ENCODE results near the gene CNST. TPM values are rescaled to one million over a fixed set of nuclear protein-coding genes. Genes with fewer than 3 reads are reported as not detected.
"Not testable (repeated sequence)": the region's sequence is repeated elsewhere in the genome, so short reads cannot be mapped to it uniquely, and the experiment has no call there.

CNST gene
- total RNA-seq, 3 donors from 2014 or later (not counting 1 experiment from before 2014, with no cell fraction given), result 48.2 to 56.1 (median 49.7) TPM

- H3K27ac Mint-ChIP-seq, result peak overlapping the region in 1 of 2 donors; percentile 29
- intact Hi-C loops (cut with micrococcal nuclease), result no loop called here
- Histone ChIP-seq H3K27me3 (ENCODE audit: control insufficient read depth, insufficient read depth, low read length) (no peaks in the 10 kb centered on the region), H3K4me1 (ENCODE audit: control insufficient read depth, insufficient read depth, low read length) (no peaks in the 10 kb centered on the region), H3K9me3 (ENCODE audit: control insufficient read depth, insufficient read depth, low read length) (peaks cover 6% of the 10 kb centered on the region), H3K36me3 (ENCODE audit: control insufficient read depth, insufficient read depth, low read length) (peaks cover 27% of the 10 kb centered on the region), H3K4me3 (ENCODE audit: low read length) (no peak overlapping the region), H3K27ac (ENCODE audit: low read length) (no peak overlapping the region)
- no peaks in the 10 kb centered on the region for H3K27me3 Mint-ChIP-seq (ENCODE audit: low read depth in 2 of 2)
- no peak for ATAC-seq
- H3K9me3 Mint-ChIP-seq, result peaks cover 0 to 6% of the 10 kb centered on the region in 2 donors
- TF ChIP-seq, protein P1, sequence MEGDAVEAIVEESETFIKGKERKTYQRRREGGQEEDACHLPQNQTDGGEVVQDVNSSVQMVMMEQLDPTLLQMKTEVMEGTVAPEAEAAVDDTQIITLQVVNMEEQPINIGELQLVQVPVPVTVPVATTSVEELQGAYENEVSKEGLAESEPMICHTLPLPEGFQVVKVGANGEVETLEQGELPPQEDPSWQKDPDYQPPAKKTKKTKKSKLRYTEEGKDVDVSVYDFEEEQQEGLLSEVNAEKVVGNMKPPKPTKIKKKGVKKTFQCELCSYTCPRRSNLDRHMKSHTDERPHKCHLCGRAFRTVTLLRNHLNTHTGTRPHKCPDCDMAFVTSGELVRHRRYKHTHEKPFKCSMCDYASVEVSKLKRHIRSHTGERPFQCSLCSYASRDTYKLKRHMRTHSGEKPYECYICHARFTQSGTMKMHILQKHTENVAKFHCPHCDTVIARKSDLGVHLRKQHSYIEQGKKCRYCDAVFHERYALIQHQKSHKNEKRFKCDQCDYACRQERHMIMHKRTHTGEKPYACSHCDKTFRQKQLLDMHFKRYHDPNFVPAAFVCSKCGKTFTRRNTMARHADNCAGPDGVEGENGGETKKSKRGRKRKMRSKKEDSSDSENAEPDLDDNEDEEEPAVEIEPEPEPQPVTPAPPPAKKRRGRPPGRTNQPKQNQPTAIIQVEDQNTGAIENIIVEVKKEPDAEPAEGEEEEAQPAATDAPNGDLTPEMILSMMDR (IDR thresholded peaks at IDR 0.05), result no peak
- no peak for DNase-seq
- H3K4me1 Mint-ChIP-seq, result peaks cover 16 to 33% of the 10 kb centered on the region in 2 donors
- no peak overlapping the region for H3K4me3 Mint-ChIP-seq
- peaks cover 7% of the 10 kb centered on the region for H3K36me3 Mint-ChIP-seq
- 71% methylated on average over 1 of the region's 2 CpGs for WGBS (ENCODE audit: insufficient coverage)
Observed at GRCh38 chr1:246588159-246588721, 22.0 kb downstream of the CNST start.

- H3K4me3 ChIP-seq (ENCODE audit: low read length); DNase-seq; H3K27me3 Mint-ChIP-seq (ENCODE audit: low read depth in 2 of 2); H3K9me3 ChIP-seq (ENCODE audit: control insufficient read depth, insufficient read depth, low read length); H3K36me3 Mint-ChIP-seq; H3K4me3 Mint-ChIP-seq; H3K27ac ChIP-seq (ENCODE audit: low read length); H3K4me1 ChIP-seq (ENCODE audit: control insufficient read depth, insufficient read depth, low read length); ATAC-seq; H3K27me3 ChIP-seq (ENCODE audit: control insufficient read depth, insufficient read depth, low read length); intact Hi-C loops (cut with micrococcal nuclease); H3K27ac Mint-ChIP-seq; H3K9me3 Mint-ChIP-seq: not testable (repeated sequence)
- WGBS (ENCODE audit: insufficient coverage), result 100% methylated on average over 9 of the region's 10 CpGs
- peaks cover 15% of the 10 kb centered on the region for H3K36me3 ChIP-seq (ENCODE audit: control insufficient read depth, insufficient read depth, low read length)
- peaks cover 10 to 24% of the 10 kb centered on the region in 2 donors for H3K4me1 Mint-ChIP-seq
Observed at GRCh38 chr1:246589919-246590318, 23.7 kb downstream of the CNST start.

DNA sequence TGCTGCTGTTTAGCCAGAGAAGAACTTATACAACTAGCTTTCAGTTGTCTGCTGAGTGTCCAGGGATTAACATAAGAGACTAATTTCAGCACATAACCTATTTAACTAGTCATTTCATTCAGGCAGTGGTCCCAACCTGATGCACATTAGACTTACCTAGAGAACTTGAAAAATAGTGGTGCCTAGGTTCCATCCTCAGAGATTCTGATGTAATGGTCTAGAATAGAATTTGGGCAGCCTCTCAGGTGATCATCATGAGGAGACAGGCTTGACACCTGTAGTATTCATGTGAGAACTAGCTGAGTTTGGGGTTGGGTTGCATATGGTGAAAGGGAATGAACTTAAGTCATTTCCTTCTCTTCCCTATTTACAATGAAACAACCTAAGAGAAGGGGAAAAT lies 24.8 kb downstream of the CNST start:
- Histone ChIP-seq H3K36me3 (ENCODE audit: control insufficient read depth, insufficient read depth, low read length) (peaks cover 16% of the 10 kb centered on the region), H3K27me3 (ENCODE audit: control insufficient read depth, insufficient read depth, low read length) (no peaks in the 10 kb centered on the region), H3K9me3 (ENCODE audit: control insufficient read depth, insufficient read depth, low read length) (peaks cover 6% of the 10 kb centered on the region), H3K27ac (ENCODE audit: low read length) (no peak overlapping the region), H3K4me3 (ENCODE audit: low read length) (no peak overlapping the region), H3K4me1 (ENCODE audit: control insufficient read depth, insufficient read depth, low read length) (no peaks in the 10 kb centered on the region)
- Mint-ChIP-seq H3K9me3 (peaks cover 0 to 6% of the 10 kb centered on the region in 2 donors), H3K27me3 (ENCODE audit: low read depth in 2 of 2) (no peaks in the 10 kb centered on the region), H3K27ac (no peak overlapping the region), H3K36me3 (peaks cover 7% of the 10 kb centered on the region), H3K4me1 (peaks cover 16 to 26% of the 10 kb centered on the region in 2 donors), H3K4me3 (no peak overlapping the region)
- DNase-seq (no peak), ATAC-seq (no peak)
- intact Hi-C loops (cut with micrococcal nuclease), result no loop called here
- TF ChIP-seq, protein P1 (IDR thresholded peaks at IDR 0.05), result no peak

DNA sequence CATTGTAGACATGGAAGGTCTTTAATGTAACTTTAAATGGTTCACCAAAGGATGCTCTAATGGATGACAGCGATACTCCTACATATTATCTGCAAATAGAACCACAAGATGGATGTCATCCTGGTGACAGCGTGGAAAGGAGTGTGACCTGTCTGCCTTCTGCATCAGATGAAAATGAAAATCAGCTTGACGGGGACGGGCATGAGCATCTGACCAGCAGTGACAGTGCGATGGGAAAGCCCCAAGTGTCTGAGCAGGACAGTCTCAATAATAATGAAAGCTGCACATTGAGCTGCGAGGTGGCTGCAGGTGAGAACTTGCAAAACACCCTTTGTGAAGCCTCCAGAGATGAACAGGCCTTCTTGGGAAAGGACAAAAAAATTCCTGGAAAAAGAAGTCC lies 25.2 kb downstream of the CNST start:
- Mint-ChIP-seq H3K4me1 (peaks cover 16 to 26% of the 10 kb centered on the region in 2 donors), H3K27me3 (ENCODE audit: low read depth in 2 of 2) (no peaks in the 10 kb centered on the region), H3K36me3 (peaks cover 7% of the 10 kb centered on the region), H3K27ac (no peak overlapping the region), H3K4me3 (no peak overlapping the region), H3K9me3 (peaks cover 0 to 6% of the 10 kb centered on the region in 2 donors)
- 78% methylated on average over 6 of the region's 6 CpGs for WGBS (ENCODE audit: insufficient coverage)
- intact Hi-C loops (cut with micrococcal nuclease), result no loop called here
- H3K36me3 ChIP-seq (ENCODE audit: control insufficient read depth, insufficient read depth, low read length), result peaks cover 16% of the 10 kb centered on the region
- ATAC-seq (no peak), DNase-seq (no peak)
- H3K9me3 ChIP-seq (ENCODE audit: control insufficient read depth, insufficient read depth, low read length), result peaks cover 6% of the 10 kb centered on the region
- no peaks in the 10 kb centered on the region for H3K4me1 ChIP-seq (ENCODE audit: control insufficient read depth, insufficient read depth, low read length)
- no peaks in the 10 kb centered on the region for H3K27me3 ChIP-seq (ENCODE audit: control insufficient read depth, insufficient read depth, low read length)
- TF ChIP-seq, protein P1 (IDR thresholded peaks at IDR 0.05), result no peak
- H3K27ac ChIP-seq (ENCODE audit: low read length), result no peak overlapping the region
- H3K4me3 ChIP-seq (ENCODE audit: low read length), result no peak overlapping the region
